Stimulated activated CD4-positive, alpha-beta T cell treated with anti-CD3 and anti-CD28 coated beads, Interleukin-1b, Interleukin-23, amount 100 ng/mL, for 4 hours (primary cell): ENCODE data around the gene IRF2.
"Not testable (repeated sequence)": the region's sequence is repeated elsewhere in the genome, so short reads cannot be mapped to it uniquely, and the experiment has no call there.

ENCODE experiments used
- DNase-seq, 2 donors: peaks; one replicate each; pipeline ENCODE4 v3.0.0-alpha.2; 2020; ENCODE audit warnings: low read depth in 2 of 2

Gene IRF2

DNA sequence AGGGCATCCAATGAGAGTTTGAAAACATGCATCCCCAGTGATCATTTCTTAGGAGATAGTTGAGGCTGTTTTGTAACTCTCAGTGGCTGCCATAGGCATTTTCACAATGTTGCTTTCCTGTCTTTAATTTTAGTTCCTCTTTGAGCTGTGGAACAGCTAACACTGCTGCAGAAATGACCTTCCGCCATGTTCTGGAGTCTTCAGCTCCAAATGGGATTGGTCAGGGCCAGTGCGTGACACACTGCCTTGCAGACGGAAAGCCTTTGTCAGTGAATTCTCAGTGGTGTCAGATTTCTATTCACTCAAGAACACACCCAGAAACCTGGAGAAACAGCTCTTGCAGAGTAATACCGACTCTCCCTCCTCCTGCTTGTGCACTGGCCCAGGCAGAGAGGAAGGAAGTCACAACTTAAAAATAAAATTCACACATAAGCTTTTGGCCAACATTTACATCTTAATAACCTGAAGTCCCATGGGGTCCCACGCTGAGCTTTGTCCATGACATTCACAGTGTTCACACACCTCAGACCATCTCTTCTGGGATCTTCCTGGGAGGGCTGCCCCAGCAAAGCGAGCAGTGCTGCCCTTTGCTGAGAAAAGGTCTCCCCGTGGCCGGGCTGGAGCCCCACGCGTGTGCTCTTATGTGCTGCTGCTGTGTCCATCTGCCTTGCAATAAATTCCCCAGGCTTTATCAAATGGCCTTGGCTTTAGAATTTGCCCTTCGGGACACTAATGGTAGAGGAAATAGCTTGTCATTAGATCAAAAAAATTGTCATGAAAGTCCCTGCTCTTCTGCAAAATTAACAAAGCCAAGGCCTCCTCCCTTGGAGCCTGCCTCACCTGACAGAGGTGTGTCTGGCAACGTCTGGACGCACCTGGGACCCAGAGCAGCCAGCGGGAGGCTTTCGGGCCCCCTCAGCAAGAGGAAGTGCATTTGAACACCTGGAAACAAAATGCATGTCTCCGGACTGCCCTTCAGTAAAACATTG is 126.8 kb downstream of the IRF2 start:
- DNase-seq: no peak

DNA sequence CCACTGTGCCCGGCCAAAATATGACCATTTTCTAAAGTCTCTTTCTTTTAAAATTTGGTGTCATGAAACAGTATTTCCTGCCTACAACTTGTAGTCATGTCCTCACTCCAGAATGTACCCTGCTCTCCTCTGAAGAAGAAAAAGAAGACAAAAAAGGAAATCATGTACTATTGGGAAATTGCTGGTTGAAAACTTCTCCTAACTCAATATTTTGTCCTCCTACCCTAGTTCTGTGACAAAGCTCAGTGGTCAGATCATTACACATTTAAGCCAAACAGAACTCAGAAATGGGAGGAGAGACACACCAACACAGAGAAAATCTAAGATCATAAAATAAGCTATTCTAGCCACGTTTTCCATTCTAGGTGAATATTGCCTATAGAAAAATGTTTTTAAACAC is 127.7 kb downstream of the IRF2 start:
- DNase-seq: no peak

DNA sequence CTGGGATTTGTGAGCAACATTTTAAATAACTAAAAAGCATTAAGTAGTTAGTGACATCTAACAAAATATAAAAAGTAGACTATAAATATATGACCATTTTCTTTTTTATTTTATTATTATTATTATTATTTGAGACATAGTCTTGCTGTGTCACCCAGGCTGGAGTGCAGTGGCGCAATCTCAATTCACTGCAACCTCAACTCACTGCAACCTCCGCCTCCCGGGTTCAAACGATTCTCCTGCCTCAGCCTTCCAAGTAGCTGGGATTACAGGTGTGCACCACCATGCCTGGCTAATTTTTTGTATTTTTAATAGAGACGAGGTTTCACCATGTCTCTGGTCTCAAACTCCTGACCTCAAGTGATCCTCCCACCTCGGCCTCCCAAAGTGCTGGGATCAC is 128.1 kb downstream of the IRF2 start:
- not testable (repeated sequence) for DNase-seq

DNA sequence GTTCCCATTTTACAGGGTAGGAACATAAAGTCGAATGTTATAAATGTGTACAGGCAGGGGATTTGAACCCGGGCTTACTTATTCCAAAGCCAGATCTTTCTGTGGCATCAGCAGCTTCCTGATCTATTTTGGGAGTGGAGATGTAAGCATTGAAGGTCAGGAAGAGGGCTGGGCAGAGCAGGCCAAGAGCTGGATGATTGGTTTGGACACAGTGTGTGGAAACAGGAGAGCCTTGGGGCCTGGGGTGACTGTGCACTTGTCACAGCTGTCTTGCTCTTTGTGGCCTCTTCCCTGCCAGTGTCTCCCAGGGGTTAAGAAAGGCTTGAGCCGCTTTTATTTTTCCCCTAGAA is 128.8 kb downstream of the IRF2 start:
- no peak for DNase-seq

DNA sequence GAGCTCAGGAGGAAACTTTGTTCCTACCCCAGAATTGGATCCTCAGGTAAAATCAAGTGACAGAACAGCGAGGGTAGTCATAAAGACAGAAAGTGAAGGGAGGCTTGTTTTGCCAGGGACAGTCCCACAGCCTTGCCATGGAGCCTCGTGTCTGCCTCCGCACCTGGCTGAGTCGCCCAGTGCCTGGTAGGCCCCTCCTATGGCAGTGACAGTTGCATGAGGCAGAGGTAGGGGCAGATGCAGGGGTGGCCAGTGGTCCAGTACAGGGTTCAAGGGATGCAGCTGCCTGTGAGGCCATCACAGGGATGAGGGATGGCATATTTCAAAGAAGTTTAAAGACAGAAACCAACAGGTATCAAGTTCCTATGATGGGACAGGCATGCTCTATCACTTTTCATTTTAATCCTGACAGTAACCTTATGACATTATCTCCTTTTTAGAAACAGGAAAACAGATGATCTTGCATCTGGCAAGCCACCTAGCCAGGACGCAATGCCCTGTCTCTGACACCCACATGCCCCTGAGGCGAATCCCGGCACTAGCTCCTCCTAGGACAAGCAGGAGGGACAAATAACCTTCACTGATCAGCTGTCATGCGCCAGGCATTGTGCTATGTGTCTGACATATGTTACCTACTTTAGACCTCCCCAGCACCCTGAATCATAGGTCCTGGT is 129.3 kb downstream of the IRF2 start:
- DNase-seq: no peak

DNA sequence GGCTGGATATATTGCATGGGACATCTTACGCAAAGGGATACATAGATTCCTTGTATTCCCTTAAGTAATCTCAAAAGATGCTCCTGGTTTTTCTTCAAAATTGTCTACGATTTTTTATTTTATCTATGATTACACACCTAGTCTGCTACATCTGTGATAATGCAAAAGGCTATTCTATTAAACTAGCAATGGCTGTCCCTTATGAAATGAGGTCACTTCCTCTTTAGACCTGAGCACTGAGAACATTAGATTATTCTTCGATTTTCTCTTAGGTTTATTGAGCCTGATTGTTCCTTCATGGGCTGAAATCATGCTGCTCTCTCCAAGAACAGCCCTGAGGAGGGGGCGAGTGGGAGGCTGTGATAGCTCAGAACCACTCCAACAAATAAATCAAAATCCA is 129.9 kb downstream of the IRF2 start:
- DNase-seq: no peak

DNA sequence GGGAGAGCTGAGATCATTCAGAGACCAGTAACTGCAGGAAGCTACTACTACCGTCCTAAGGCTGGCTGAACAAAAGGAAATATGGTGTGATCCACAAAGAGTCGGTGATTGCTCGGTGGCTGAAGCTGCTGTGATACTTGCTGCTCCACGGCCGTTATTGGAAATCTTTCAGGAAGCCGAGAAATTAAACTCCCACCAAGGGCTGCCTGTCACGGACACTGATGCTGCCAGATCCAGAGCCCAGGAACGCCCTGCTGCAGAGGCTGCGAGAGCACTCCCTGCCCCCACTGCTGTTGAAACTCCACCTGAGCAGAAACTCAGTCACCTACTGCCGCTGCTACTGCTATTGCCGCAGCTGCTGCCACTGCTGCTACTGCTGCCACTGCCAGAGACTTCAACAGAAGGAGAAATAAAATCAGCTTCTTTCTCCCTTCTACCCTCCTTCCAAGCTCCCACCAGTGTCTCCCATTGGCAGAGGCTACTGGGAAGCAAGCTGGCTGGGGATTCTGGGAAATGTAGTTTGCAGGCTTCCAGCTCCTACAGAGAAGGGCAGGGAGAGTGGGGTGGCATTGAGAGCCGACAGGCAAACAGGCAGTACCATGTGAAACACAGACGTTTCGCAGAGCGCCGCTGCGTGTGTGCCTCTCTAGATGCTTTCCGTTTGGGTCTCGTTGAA is 130.7 kb downstream of the IRF2 start:
- peak; percentile 18 to 24 for DNase-seq

DNA sequence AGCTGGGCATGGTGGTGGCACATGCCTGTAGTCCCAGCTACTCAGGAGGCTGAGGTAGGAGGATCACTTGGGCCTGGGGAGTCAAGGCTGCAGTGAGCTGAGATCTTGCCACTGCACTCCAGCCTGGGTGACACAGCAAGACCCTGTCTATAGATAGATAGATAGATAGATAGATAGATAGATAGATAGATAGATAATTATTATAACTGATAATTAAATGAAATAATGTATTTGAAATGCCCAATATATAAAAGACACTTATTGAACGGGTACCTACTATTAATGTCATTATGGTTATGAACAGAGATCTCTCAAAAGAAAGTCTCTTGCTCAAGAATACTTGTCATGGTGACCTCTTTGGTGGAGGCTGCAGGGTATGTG is 131.5 kb downstream of the IRF2 start:
- not testable (repeated sequence) for DNase-seq

DNA sequence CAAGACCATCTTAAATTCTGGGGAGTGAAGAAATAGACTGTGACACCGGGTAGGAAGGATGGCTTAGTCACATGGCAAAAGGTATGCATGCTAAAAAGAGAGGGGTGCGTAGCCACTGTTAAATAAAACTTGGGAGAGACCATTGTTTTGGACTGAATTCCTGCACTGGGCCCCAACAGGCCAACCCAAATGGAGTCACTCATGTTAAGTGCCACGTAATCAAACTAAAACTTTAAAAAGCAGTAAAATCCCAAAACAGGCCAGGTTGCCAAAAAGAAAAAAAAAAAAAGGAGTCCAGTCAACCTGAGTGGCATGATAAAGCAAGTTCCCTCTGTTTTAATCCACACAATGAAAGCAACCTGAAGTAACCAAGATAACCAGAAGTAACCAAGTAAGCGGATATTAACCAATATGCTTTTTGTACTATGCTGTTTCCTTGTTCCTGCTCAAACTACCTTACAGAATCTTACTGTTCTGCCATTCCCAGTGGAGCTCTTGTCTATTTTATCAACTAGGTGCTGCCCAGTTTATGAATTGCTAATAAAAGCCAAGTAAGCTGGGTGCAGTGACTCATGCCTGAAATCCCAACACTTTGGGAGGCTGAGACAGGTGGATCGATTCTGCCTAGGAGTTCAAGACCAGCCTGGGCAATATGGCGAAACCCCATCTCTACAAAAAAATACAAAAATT is 132.0 kb downstream of the IRF2 start:
- no peak for DNase-seq

DNA sequence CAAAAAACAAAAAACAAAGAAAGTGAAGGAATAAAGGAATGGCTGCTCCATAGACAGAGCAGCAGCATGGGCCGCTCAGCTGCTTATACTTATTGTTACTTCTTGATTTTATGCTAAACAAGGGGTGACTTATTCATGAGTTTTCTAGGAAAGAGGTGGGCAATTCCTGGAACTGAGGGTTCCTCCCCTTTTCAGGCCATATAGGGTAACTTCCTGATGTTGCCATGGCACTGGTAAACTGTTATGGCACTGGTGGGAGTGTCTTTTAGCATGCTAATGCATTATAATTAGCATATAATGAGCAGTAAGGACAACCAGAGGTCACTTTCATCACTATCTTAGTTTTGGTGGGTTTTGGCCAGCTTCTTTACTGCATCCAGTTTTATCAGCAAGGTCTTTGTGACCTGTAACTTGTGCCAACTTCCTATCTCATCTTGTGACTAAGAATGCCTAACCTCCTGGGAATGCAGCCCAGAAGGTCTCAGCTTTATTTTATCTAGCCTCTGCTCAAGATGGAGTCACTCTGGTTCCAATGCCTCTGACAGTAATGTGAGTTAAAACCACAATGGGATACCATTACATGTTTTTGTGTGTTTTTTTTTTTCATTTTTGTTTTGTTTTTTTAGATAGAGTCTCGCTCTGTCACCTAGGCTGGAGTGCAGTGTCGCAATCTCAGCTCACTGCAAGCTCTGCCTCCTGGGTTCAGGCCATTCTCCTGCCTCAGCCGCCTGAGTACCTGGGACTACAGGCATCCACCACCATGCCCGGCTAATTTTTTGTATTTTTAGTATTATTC is 134.8 kb downstream of the IRF2 start:
- not testable (repeated sequence) for DNase-seq

DNA sequence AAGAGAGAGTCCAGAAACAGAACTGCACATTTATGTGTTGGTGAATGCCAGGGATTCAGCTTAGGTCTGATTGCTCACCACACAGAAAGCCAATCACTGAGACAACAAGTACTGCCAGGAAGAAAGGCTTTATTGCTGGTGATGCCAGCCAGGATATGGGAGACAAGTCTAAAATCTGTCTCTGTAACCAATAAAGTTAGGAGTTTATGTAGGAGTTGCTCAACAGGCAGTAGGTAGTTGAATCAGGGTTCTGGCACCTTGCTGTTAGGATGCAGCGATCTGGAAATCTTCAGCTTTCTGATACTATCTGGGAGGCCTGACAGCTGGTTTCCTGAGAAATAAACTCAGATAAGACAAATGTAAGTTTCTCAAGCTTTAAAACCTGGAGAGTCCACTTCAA is 136.4 kb downstream of the IRF2 start:
- no peak for DNase-seq
